ENCODE results near the gene UNC5B.

UNC5B gene

DNA sequence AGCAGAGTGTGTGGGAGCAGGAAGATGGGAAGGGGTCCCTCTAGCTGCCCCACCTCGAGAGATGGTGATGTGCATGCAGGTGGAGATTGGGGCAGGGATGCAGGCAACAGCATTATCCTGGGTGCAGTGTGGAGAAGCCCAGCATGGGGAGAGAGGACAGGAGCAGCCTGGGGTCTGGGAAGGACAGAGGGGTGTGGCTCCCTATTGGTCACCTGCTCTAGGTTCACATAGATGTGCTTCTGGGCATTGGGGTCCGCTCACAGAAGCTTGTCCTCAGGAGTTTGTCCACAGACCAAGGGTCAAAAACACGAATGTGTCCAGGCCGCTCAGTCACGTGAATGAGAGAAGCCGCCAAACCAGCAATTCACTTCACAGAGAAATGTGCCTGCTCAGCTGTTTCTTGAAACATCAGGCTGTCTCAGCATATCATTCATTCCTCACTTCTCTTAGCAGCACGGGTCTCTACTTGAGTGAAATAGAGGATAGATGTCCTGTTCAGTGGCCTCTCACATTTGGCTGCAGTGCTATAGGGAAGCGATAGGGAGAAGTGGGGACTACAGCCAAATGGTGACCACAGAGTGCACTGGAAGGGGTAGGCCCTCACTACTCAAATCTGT is 95.2 kb downstream of the UNC5B start:
- intact Hi-C loops (cut with DNase I): no loop called here
- peak in 2 of 10 donors; percentile 40 to 57 for DNase-seq

DNA sequence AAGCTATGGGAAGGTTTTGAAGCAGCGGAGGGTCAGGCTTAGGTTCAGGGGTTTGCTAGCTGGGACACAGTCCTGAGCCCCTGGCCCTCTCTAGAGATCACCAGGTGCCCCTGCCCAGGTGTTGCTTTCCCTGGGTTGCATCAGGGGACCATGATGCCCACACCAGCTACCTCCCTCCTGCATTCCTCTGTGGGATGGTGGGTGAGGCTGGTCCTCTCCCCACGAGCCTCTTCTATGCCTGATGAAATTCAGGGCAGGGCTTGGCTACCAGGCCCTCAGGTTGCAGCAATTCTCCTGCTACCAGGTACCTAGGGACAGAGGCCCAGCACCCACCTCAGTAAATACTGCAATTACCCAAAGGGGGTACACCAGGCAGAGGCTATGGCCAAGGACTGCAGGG is 95.9 kb downstream of the UNC5B start:
- intact Hi-C loops (cut with DNase I): no loop called here

DNA sequence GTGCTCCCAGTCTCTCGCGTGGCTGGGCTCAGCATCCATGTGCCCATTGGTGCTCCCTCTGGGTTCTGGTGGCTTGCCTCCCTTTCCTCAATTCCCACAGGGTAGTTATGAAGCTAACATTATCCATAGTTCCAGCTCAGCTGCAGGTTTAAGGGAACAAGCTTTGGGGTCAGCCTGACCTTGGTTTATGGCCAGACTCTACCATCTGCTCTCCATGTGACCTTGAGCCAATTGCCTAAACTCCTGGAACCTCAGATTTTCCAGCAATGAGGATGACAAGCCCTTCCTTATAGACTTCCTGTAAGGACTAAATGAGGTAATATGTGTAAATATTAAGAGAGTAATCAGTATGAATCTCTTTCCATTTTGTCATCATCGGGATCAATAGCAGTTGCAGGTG is 96.6 kb downstream of the UNC5B start:
- DNase-seq: no peak
- intact Hi-C loops (cut with DNase I): no loop called here

More for the DNA sequence above, 95.9 kb downstream of the UNC5B start:
- peak in 2 of 10 donors; percentile 35 to 67 for DNase-seq

DNA sequence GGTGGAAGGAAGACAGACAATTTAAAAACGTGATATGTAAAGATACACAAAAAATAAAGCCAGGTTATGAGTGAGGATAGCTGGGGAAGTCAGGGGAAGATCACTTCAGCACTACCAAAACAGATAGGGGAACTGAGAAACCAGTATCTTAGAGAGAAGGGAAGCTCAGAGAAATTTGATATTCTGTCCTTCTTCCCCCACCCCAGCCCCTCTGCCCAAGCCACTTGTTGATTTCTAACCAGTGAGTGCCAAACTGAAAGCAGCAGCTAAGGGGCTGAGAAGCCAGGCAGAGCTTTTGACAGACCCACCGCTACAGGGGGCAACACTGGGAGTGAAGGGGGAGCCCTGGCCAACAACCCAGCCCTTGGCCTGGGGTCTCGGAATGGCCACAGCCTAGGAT is 97.5 kb downstream of the UNC5B start:
- intact Hi-C loops (cut with DNase I): loop anchor here (5.0 to 10.0 kb wide), 2 partner anchors 297 to 735 kb away; no protein-coding TSS in a partner anchor
- peak in 2 of 10 donors; percentile 11 to 54 for DNase-seq

DNA sequence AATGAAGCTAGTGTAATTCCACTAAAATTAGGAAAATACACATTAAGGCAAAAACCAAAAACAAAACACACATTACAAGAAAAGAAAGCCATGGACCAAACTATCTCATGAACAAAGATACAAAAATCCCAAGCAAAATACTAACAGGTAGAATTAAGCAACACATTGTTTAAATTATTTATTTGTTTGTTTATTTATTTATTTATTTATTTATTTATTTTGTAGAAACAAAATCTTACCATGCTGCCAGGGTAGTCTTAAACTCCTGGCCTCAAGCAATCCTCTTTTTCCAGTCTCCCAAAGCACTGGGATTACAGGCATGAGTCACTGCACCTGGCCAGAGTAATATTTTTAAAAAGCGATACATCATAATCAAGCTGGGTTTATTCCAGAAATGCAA is 99.8 kb downstream of the UNC5B start:
- intact Hi-C loops (cut with DNase I): loop anchor here (5.0 to 10.0 kb wide), 2 partner anchors 295 to 733 kb away; no protein-coding TSS in a partner anchor
- DNase-seq: no peak

DNA sequence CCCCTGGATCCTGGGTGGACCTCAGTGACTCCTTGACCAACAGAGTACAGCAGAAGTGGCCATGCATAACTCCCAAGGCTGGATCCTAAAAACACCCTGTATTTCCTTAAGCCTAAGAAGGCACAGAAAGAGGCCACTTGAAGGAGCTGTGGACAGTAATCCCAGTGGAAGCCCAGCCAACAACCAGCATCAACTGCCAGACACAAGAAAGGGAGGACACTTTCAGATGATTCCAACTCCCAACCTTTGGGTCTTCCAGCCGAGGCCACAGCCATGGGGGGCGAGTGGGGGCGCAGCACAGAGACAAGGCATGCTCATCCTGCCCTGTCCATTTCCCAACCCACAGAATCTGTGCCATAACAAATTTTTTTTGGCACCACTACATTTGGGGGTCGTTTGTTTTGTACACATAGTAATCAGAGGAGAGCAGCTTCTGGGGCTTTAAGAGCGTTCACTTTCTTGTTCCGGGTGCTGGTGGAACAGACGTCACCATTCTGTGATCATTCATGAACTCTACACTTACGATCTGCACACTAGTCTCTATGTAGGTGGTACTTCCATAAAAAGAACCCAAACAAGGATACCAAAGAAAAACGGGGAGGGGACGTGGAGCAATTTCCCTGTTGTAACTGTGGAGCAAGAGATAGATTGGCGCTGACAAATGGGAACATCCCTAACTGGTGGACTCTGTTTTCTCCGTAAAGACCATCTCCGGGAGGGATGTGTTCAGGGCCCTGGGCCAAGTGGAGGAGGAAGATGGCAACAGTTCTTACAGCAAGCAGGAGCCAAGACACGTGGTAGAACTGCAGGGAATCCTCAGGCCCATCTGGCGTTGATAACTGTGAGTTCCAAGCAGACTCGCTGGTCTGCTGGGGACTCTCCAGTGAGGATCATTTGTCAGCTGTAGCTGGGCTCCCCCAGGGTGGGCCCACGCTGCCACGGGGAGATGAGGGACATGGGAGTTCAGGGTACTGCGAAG is 100.7 kb downstream of the UNC5B start:
- intact Hi-C loops (cut with DNase I): loop anchor here (5.0 to 10.0 kb wide), 2 partner anchors 294 to 732 kb away; no protein-coding TSS in a partner anchor
- DNase-seq: peak; percentile 20 to 95 (median 67)

DNA sequence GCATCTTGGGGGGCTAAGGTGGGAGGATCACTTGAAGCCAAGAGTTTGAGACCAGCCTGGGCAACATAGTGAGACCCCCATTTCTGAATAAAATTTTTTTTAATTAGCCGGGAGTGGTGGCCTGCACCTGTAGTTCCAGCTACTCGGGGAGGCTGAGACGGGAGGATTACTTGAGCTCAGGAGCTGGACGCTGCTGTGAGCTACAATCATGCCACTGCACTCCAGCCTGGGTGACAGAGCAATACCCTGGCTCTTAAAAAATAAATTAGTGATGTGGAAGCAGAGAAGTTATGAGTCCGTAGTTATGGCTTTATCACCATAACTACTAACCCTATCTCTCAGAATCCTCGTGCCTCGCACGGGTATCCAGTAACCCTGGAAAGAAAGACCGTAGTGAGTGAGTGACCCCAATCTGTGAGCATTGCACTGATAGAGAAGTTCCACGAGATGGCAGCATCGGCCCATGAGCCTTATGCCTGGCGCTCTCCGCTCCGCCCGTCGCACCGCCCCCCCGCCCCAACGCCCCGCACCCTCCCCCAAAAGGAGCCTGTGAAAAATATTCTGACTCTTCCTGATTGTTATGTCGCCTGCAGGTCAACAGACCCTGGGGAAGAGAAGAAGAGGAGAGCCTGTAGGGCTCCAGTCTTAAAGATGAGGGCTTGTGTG is 101.8 kb downstream of the UNC5B start:
- peak in 8 of 10 donors; percentile 40 to 90 (median 61) for DNase-seq
- intact Hi-C loops (cut with DNase I): loop anchor here (1.0 to 10.0 kb wide), 4 partner anchors 257 to 731 kb away; no protein-coding TSS in a partner anchor

DNA sequence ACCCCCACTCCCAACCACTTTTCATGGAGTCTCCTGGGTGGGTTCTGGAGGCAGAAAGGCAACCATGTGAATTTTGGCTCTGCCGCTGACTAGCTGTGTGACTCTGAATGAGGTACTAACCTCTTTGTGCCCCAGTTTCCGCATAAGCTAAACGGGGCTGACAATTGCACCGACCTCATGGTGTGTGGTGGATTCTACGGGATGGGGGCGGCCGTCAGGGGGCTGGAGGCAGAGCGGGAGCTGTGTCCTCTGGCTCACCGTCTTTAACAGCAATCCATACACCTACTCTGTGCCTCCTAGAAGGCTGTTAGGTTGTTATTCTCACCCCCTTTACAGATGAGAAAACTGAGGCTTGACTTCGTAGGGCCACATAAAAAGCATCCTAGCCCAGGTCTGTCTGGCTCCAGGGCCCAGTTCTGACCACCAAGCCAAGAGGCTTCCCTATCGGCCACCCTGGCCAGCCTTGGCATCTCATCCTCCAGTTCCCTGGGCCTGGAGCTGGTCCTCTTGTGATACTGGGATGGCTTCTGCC is 102.4 kb downstream of the UNC5B start:
- DNase-seq: peak in 2 of 10 donors; percentile 42 to 73
- intact Hi-C loops (cut with DNase I): loop anchor here (1.0 to 10.0 kb wide), 5 partner anchors 256 to 730 kb away; no protein-coding TSS in a partner anchor

DNA sequence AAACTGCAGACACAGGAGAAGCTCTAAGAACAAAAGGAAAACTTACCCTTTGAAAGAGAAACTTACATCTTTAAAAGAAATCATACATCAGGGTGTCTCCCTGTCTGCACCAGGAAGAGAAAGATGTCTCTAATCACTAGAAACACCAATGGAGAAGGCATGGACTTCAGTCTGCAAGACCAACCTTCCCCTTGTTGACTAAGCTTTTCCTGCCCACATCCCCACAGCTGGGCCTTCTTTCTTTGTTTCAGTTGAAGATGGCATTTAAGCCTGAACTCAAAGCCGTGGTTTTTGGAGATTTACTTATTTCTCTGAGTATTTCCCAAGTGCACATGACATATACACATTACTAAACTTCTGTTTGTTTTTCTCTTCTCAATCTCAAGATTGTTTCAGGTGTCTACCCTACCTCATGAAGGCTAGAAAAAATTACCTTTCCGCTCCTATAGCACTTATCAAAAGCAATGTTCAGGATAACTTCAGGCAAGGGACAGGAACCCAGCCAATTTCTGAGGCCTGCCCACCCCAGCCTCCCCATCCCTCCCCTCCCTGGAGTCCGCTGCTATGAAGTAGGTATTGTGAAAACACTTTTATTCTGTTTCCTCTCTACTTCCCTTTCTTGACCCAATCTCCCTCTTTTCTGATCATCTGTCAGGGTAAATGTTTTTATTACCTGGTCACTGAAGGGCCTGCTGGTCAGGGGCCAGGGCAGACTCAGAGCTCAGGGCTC is 103.9 kb downstream of the UNC5B start:
- DNase-seq: no peak
- intact Hi-C loops (cut with DNase I): loop anchor here (5.0 to 10.0 kb wide), 2 partner anchors 496 to 729 kb away; no protein-coding TSS in a partner anchor

DNA sequence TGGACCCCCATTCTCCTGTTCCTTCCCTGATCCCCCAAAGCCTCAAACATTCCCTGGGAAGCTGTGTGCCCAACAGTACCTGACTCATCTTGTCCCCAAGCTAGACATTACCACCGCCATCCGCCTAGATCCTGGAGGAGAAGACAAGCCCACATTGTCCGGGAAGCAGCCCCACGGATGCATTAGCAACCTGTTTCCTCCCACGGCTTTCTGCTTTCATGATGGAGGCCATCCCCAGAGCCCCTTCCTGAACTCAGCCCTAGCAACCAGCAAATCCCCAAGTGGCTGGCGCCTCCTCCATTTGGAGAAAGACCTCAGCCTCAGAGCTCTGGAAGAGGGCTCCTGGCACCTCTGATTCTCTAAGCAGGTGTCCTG is 104.4 kb downstream of the UNC5B start:
- intact Hi-C loops (cut with DNase I): loop anchor here (5.0 to 10.0 kb wide), 2 partner anchors 496 to 728 kb away; no protein-coding TSS in a partner anchor
- peak in 2 of 10 donors; percentile 42 to 77 for DNase-seq

DNA sequence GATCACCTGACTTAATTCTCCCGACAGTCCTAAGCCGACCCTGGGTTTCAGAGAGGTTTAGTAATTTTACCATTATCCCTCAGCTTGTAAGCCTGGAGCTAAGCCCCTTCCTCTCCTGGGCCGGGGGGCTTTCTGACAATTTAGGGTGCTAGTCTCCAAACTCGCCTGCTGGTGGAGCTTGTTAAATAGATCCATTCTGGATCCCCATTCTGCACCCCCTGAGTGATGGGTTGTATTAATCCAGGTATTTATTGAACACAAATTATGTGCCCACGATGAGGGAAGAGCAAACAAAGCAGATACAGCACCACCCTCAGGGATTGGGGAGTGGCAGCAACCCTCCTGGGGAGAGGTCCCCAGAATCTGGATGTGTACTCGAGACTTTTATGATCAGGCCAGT is 105.4 kb downstream of the UNC5B start:
- intact Hi-C loops (cut with DNase I): loop anchor here (2.0 to 10.0 kb wide), 4 partner anchors 59 to 727 kb away; no protein-coding TSS in a partner anchor
- DNase-seq: no peak

DNA sequence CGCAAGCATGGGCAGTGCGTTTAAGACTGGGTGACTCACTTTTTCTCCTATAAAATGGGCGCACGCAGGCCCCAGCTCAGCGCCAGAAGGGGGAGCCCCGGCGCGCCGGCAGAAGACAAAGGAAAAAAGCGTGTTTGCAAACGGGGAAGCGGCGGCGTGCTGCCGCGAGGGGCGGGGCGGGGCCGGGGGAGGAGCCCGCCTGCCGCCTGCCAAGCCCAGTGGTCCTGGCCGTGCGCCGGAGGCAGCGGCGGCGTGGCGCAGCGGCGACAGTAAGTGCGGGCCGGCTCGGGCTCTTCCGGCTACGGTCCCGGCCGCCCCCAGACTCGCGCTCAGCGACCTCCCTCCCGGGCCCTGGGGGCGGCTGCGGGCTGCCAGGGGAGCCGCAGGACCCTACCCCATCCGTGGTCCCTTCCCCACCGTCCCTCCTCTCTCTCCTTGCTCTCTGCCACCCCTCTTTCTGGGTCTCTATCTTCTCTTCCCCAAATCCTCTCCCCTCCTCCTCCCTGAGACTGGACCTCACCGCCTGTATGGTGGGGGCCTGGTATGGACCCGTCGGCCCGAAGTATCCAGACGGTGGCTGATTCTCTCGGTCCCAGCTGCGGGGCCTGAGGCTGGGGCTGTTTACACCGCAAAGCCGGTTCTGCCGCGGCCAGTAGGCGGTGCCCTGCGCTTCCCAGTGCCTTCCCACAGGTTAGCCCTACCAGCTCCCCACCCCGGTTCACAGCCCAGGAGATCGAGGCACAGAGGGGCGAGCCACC is 106.9 kb downstream of the UNC5B start, which contains the start of gene SLC29A3:
Gene SLC29A3, plus strand, starts transcription at position 218 of the 758 bp plus-strand sequence. Its CDS starts 51 bp downstream, at position 269.
- intact Hi-C loops (cut with DNase I): loop anchor here (2.0 to 10.0 kb wide), 4 partner anchors 58 to 726 kb away; no protein-coding TSS in a partner anchor
- DNase-seq: peak; percentile 59 to 97 (median 83)

DNA sequence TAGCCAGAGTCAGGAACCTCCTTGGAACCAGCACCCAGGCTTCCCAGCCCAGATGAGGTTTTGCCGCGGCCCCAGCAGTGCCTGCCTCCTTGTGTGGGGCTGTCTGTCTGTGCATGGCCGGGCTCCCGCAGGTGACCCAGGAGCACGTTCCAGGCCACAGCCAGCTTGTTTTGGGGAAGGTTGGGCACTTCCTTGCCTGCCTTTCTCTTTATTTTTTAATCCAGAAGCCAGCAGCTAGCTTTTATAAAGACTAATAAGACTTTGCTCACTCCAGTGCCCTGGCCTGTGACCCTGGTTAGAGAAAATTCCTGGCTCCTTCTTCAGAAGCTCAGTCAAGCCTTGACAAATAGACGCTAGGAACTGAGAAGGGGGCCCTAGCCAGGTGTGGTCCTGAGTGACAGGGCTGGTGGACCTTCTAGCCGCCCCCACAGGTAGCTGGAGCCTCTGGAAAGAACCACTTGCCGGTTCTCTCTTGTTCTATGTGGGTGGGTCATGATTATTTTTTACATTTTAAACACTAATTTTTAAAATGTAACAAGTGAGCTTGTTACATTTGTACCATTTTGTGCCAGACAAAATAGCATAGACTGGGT is 107.5 kb downstream of the UNC5B start:
- intact Hi-C loops (cut with DNase I): loop anchor here (2.0 to 10.0 kb wide), 4 partner anchors 57 to 725 kb away; no protein-coding TSS in a partner anchor
- DNase-seq: peak in 1 of 10 donors; percentile 69

DNA sequence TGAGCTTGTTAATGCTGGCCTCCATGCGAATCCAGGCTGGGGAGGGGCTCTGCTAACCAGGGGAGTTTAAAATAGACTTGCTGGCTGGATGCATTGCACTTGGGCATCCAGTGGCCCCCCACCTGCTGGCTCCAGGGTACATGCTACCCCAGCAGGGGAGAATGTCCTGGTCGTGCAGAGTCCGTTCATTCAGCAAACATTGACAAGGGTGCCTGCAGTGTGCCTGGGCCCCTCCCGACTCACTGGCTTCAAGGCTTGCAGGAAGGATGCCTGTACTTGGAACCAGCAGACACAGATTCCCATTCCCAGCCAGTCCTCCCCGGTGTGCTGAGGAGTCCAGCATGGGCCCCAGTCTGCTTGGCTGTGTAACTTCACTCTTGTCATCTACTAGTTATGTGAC is 108.2 kb downstream of the UNC5B start:
- intact Hi-C loops (cut with DNase I): no loop called here
- peak in 2 of 10 donors; percentile 55 to 83 for DNase-seq

DNA sequence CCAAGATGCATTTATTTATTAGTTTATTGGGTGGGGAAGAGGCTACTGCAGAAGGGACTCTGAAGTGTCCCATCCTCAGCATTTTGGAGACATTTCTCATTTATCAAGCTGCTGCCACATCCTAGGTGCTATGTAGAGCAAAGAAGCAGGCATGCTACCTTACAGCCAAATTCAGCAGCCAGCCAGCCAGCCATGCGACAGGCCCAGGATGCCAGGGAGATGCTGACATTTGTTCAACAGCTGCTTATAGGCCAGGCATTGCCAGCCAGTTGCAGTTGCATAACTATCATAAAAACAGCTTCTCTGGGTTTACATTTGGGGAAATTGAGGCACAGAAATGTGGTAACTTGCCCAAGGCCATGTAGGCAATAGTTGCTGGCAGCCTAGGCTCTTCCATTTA is 109.0 kb downstream of the UNC5B start:
- peak in 2 of 10 donors; percentile 56 to 63 for DNase-seq
- intact Hi-C loops (cut with DNase I): no loop called here

DNA sequence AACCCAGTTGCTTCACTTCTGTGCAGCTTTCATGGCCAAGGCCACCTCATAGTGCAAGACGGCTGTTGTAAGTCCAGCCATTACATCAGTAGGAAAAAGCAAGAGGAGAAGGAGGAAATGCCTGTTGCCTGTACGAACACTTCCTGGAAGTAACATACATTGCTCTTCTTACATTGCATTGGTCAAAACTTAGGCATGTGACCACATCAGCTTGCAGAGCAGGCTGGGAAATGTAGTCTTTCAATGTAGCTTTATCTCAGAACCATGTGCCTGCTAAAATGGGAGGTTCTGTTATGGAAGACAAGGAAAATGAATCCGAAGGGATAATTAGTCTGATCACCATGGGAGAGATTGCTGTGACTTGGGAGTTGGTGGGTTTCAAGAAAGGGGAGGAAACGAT is 111.0 kb downstream of the UNC5B start:
- peak in 1 of 10 donors; percentile 36 for DNase-seq
- intact Hi-C loops (cut with DNase I): no loop called here

DNA sequence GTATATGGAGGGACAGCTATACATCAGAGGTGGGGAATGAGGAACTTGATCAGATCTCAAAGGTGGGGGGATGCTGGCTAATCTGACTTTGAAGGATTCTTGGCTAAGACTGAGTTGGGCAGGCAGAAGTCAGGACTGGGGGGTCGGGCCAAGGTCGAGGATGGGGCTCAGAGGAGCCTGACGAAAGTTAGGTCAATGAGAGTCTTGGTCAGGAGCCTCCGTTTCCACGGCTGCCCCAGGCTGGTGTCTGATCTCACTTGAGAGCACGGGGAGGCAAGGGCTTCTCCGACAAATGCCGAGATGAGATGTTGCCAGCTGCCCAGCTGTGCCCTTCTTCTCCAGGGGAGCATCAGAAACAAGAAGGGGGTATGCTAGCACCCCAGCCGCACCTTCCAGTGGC is 112.4 kb downstream of the UNC5B start:
- intact Hi-C loops (cut with DNase I): no loop called here
- peak in 3 of 10 donors; percentile 47 to 75 (median 69) for DNase-seq

DNA sequence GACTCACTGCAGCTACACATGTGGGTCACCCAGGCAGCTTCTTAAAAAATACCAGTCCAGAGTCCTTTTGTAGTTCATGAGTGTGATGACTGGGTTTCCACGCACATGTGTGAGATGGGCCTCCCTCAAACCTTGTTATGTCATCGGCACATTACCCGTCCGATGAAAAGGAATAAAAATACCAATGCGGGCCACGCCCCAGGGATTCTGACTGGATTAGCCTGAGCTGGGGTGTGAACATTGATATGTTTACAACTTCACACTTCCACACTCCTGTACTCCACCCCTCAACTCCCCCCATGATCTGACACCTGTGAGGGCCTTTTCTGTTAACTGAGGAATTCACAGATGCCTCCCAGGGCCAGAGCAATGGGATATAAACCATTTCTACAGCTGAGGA is 112.9 kb downstream of the UNC5B start:
- peak in 1 of 10 donors; percentile 11 for DNase-seq
- intact Hi-C loops (cut with DNase I): no loop called here
